GM12878 (cell line): ENCODE measurements around the gene METTL4. TPM values are rescaled to one million over a fixed set of nuclear protein-coding genes. Genes with fewer than 3 reads are reported as not detected.

Experiments used
- ATAC-seq: fragments of 200-7000 bp; cut with Tn5 transposase; 3 replicates; pipeline ENCODE4 v1.9.1; 2020; ENCODE audit warnings: mild to moderate bottlenecking, moderate library complexity
- BruUV-seq: library from RNA; stranded (reverse); fragments of 400-500 nt; replicated peaks from 2 replicates; lab custom pipeline; 2021; lab: Mats Ljungman, UMichigan
- CTCF ChIA-PET: fragments of 300-600 bp; sonication (Branson Sonifier 250); formaldehyde crosslinking; extraction: SDS; loops from one replicate; lab custom pipeline; 2021; ENCODE audit warnings: inconsistent platforms; lab: Yijun Ruan, JAX
- POLR2A ChIA-PET: fragments of 350-600 bp; formaldehyde crosslinking; extraction: SDS; loops from one replicate; lab custom pipeline; 2021; ENCODE audit warnings: inconsistent platforms; lab: Charles Lee
- RAD21 ChIA-PET: fragments of 300-600 bp; sonication (Branson Sonifier 250); formaldehyde crosslinking; loops from one replicate; lab custom pipeline; 2023; ENCODE audit warnings: antibody characterized with exemption; ENCODE audit not compliant: unreplicated experiment; lab: Charles Lee
- SMC1A ChIA-PET: fragments of 300-600 bp; sonication (Branson Sonifier 250); formaldehyde crosslinking; loops from one replicate; lab custom pipeline; 2023; ENCODE audit not compliant: unreplicated experiment, uncharacterized antibody; lab: Charles Lee
- DNase-seq: peaks from one replicate; pipeline ENCODE4 v3.0.0-alpha.2; 2011; ENCODE audit warnings: low read depth, low spot score
- FAIRE-seq: peaks from 3 replicates; lab custom pipeline; 2011; peaks lifted over from hg19 to GRCh38; lab: Jason Lieb, UNC
- H2AFZ ChIP-seq: 2 replicates; pipeline ENCODE4 v1.6.0; 2011; ENCODE audit warnings: low read depth, low read length, control low read depth; ENCODE audit not compliant: control insufficient read depth
- H3K27ac ChIP-seq: 2 replicates; pipeline ENCODE4 v1.5.1; 2011; ENCODE audit warnings: control low read depth; ENCODE audit not compliant: control insufficient read depth, insufficient read depth
- H3K27me3 ChIP-seq, 2 experiments: replicated peaks in 1 of 2; 2 replicates each; pipeline versions ENCODE4 v1.6.0 to v1.6.1; 2011; ENCODE audit warnings: low read length in 1 of 2; ENCODE audit not compliant: control insufficient read depth in 2 of 2, insufficient read depth in 2 of 2
- H3K36me3 ChIP-seq, 2 experiments: 2 replicates each; pipeline ENCODE4 v1.5.1; 2011; ENCODE audit warnings: low read length in 1 of 2; ENCODE audit not compliant: control insufficient read depth in 2 of 2, insufficient read depth in 2 of 2
- H3K4me1 ChIP-seq: 2 replicates; pipeline ENCODE4 v1.6.1; 2011; ENCODE audit warnings: mild to moderate bottlenecking, low read length, moderate library complexity, mixed read lengths; ENCODE audit not compliant: control insufficient read depth, insufficient read depth
- H3K4me2 ChIP-seq: 2 replicates; pipeline ENCODE4 v1.6.0; 2011; ENCODE audit warnings: control low read depth; ENCODE audit not compliant: control insufficient read depth, insufficient read depth
- H3K4me3 ChIP-seq: fragments of 200-600 bp; sonication (generic); 2 replicates; pipeline ENCODE4 v1.5.1; 2016
- H3K79me2 ChIP-seq: 2 replicates; pipeline ENCODE4 v1.6.0; 2011; ENCODE audit warnings: low read length; ENCODE audit not compliant: control insufficient read depth, insufficient read depth
- H3K9ac ChIP-seq: 2 replicates; pipeline ENCODE4 v1.8.0; 2011; ENCODE audit warnings: low read length, control low read depth, mixed read lengths; ENCODE audit not compliant: control insufficient read depth, insufficient read depth
- H3K9me3 ChIP-seq: replicated peaks from 3 replicates; pipeline ENCODE4 v1.5.1; 2011; ENCODE audit warnings: mild to moderate bottlenecking, low read length; ENCODE audit not compliant: control insufficient read depth, insufficient read depth
- H4K20me1 ChIP-seq: 2 replicates; pipeline ENCODE4 v1.6.0; 2011; ENCODE audit not compliant: control insufficient read depth, insufficient read depth
- FOS ChIP-seq: IDR thresholded peaks from 3 replicates; pipeline ENCODE4 v1.6.1; 2011; ENCODE audit warnings: borderline replicate concordance; ENCODE audit not compliant: insufficient read length; ENCODE audit errors: extremely low read depth
- MYB ChIP-seq: fragments of 150-350 bp; IDR thresholded peaks from 2 replicates; pipeline ENCODE4 v1.6.1; 2014; ENCODE audit warnings: mild to moderate bottlenecking, low read depth, low read length, borderline replicate concordance
- PAX5 ChIP-seq: IDR thresholded peaks from 2 replicates; pipeline ENCODE4 v1.6.1; 2011; ENCODE audit warnings: low read depth, low read length, borderline replicate concordance
- RFX5 ChIP-seq: IDR thresholded peaks from 2 replicates; pipeline ENCODE4 v1.6.1; 2011; ENCODE audit warnings: low read depth, low read length, improper control_type of control experiment
- TAF1 ChIP-seq: IDR thresholded peaks from 2 replicates; pipeline ENCODE4 v1.6.1; 2011; ENCODE audit warnings: mild to moderate bottlenecking, low read depth, low read length, borderline replicate concordance
- TCF7 ChIP-seq: IDR thresholded peaks from 2 replicates; pipeline ENCODE4 v1.6.1; 2014; ENCODE audit warnings: antibody characterized with exemption, borderline replicate concordance
- ZNF217 ChIP-seq: fragments of 450-650 bp; IDR thresholded peaks from 2 replicates; pipeline ENCODE4 v1.6.1; 2017; ENCODE audit warnings: antibody characterized with exemption, mild to moderate bottlenecking
- ZZZ3 ChIP-seq: IDR thresholded peaks from 2 replicates; pipeline ENCODE4 v1.6.1; 2011; ENCODE audit warnings: low read depth; ENCODE audit not compliant: control insufficient read depth, insufficient read length
- in situ Hi-C: fragments of 300-500 bp; cut with MboI; formaldehyde crosslinking; loops from 9 replicates; pipeline ENCODE4 v1.14.3; 2018; ENCODE audit warnings: mixed read lengths
- intact Hi-C: fragments of 100-400 bp; cut with micrococcal nuclease; formaldehyde crosslinking; loops from one replicate; pipeline ENCODE4 v1.14.2; 2022; ENCODE audit not compliant: unreplicated experiment
- polyA plus RNA-seq, 11 experiments: library from polyadenylated mRNA; depleted of rRNA in 4 of 11; unstranded in 6 of 11; stranded (reverse) in 5 of 11; fragments of >200 nt; fragmentation: Nextera tagmentation in 4 of 11; fragmentation: Illumina TruSeq in 1 of 11; extraction: Ambion mirVana in 4 of 11; extraction: Trizol in 1 of 11; gene quantifications; 1 replicate in 1 of 11; 2 replicates in 10 of 11; pipeline versions ENCODE4 v1.2.1 to v1.2.3, GENCODE V29; 2011 to 2016; ENCODE audit warnings: inconsistent platforms in 2 of 11, missing spikeins in 2 of 11, low read depth in 1 of 11
- total RNA-seq, 4 experiments: library from RNA; depleted of rRNA in 3 of 4; stranded (reverse); fragments of >200 nt in 3 of 4; fragmentation: Illumina TruSeq in 1 of 4; extraction: Trizol in 1 of 4; gene quantifications; 2 replicates each; pipeline versions ENCODE4 v1.2.1 to v1.2.3, GENCODE V29; 2013 to 2021
- TF ChIP-seq, protein P1 (sequence below): fragments of 150-350 bp; IDR thresholded peaks from 2 replicates; pipeline ENCODE4 v1.6.1; 2014; ENCODE audit warnings: mild to moderate bottlenecking, low read depth, low read length
- TF ChIP-seq, protein P2 (sequence below): fragments of 450-650 bp; IDR thresholded peaks from 2 replicates; pipeline ENCODE4 v1.6.1; 2018; ENCODE audit warnings: mild to moderate bottlenecking, low read depth, moderate library complexity; ENCODE audit not compliant: partially characterized antibody

Gene METTL4
- total and polyA plus RNA-seq, 10 of the 15 experiments (the other 5 are each of a cell fraction or from before 2014, with no cell fraction given): 4.9 to 15.2 (median 12.3) TPM

DNA sequence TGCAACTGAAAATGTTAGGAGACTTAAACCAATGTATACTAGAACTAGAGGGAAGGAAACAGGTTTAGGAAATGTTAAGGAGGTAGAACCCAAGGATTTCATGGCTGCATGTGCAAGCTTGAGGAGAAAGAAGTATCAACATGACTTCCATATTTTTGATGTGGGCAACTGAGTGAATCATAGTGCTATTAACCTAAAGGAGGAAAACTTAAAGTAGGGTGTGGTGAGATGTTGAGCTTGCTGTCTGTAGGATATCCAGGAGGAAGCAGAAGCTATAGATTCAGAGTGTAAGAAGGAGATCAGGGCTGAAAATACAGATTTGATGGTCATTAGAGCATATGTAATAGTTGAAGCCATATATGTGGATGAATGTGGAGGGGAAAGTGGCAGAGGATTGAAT is 31.5 kb upstream of the METTL4 start:
- BruUV-seq: no TSS peak
- H4K20me1 ChIP-seq: no peaks in the 10 kb centered on the region
- DNase-seq: no peak
- in situ Hi-C loops: no loop called here
- CTCF ChIA-PET: no interaction called here
- TF ChIP-seq TAF1 (no peak), ZZZ3 (no peak), TCF7 (no peak), MYB (no peak), RFX5 (no peak), PAX5 (no peak), ZNF217 (no peak), FOS (no peak)
- TF ChIP-seq, protein P1, sequence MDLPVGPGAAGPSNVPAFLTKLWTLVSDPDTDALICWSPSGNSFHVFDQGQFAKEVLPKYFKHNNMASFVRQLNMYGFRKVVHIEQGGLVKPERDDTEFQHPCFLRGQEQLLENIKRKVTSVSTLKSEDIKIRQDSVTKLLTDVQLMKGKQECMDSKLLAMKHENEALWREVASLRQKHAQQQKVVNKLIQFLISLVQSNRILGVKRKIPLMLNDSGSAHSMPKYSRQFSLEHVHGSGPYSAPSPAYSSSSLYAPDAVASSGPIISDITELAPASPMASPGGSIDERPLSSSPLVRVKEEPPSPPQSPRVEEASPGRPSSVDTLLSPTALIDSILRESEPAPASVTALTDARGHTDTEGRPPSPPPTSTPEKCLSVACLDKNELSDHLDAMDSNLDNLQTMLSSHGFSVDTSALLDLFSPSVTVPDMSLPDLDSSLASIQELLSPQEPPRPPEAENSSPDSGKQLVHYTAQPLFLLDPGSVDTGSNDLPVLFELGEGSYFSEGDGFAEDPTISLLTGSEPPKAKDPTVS: no peak
- TF ChIP-seq, protein P2, sequence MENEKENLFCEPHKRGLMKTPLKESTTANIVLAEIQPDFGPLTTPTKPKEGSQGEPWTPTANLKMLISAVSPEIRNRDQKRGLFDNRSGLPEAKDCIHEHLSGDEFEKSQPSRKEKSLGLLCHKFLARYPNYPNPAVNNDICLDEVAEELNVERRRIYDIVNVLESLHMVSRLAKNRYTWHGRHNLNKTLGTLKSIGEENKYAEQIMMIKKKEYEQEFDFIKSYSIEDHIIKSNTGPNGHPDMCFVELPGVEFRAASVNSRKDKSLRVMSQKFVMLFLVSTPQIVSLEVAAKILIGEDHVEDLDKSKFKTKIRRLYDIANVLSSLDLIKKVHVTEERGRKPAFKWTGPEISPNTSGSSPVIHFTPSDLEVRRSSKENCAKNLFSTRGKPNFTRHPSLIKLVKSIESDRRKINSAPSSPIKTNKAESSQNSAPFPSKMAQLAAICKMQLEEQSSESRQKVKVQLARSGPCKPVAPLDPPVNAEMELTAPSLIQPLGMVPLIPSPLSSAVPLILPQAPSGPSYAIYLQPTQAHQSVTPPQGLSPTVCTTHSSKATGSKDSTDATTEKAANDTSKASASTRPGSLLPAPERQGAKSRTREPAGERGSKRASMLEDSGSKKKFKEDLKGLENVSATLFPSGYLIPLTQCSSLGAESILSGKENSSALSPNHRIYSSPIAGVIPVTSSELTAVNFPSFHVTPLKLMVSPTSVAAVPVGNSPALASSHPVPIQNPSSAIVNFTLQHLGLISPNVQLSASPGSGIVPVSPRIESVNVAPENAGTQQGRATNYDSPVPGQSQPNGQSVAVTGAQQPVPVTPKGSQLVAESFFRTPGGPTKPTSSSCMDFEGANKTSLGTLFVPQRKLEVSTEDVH: no peak
- POLR2A ChIA-PET: no interaction called here
- peaks cover 0 to 19% of the 10 kb centered on the region in 2 experiments for H3K36me3 ChIP-seq
- H3K27me3 ChIP-seq: no peaks in the 10 kb centered on the region
- H3K27ac ChIP-seq: no peak overlapping the region
- ATAC-seq: no peak
- H3K9ac ChIP-seq: no peak overlapping the region
- RAD21 ChIA-PET: no interaction called here
- no peaks in the 10 kb centered on the region for H3K79me2 ChIP-seq
- H3K4me1 ChIP-seq: no peaks in the 10 kb centered on the region
- no peaks in the 10 kb centered on the region for H3K9me3 ChIP-seq
- SMC1A ChIA-PET: no interaction called here
- H2AFZ ChIP-seq: peak overlapping the region; percentile 4; the same call in 1 of the 2 replicates
- H3K4me2 ChIP-seq: no peak overlapping the region
- intact Hi-C loops: no loop called here
- FAIRE-seq: no peak
- no peak overlapping the region for H3K4me3 ChIP-seq
